SK-N-SH (cell line): ENCODE data around the gene PANK4. TPM values are rescaled to one million over a fixed set of nuclear protein-coding genes. Genes with fewer than 3 reads are reported as not detected.

ENCODE experiments used
- CTCF ChIA-PET: fragments of 300-600, 350-600 bp; formaldehyde crosslinking; extraction: SDS; loops from one replicate; lab custom pipeline; 2021; lab: Yijun Ruan, JAX
- POLR2A ChIA-PET: fragments of 350-600 bp; sonication (Branson Sonifier 250); formaldehyde crosslinking; extraction: SDS; loops from one replicate; lab custom pipeline; 2020; ENCODE audit warnings: antibody characterized with exemption, inconsistent platforms; lab: Yijun Ruan, JAX
- DNase-seq: peaks from one replicate; pipeline ENCODE4 v3.0.0; 2012
- H2AFZ ChIP-seq: fragments of 200-600 bp; sonication (generic); 2 replicates; pipeline ENCODE4 v1.8.1; 2016; ENCODE audit warnings: antibody characterized with exemption, mild to moderate bottlenecking, low read depth
- H3F3A ChIP-seq: fragments of 200-600 bp; sonication (generic); replicated peaks from 2 replicates; pipeline ENCODE3; 2016; ENCODE audit warnings: antibody characterized with exemption, mild to moderate bottlenecking; ENCODE audit not compliant: insufficient read depth
- H3K27ac ChIP-seq, 2 experiments: fragments of 200-500 bp in 1 of 2; fragments of 200-600 bp in 1 of 2; sonication (Bioruptor generic) in 1 of 2; sonication (generic), shearing (Covaris generic) in 1 of 2; 2 replicates each; pipeline versions ENCODE4 v1.5.1 to v1.6.1; 2014 to 2016; ENCODE audit warnings: low read depth in 2 of 2, inconsistent platforms in 1 of 2, low read length in 1 of 2, mild to moderate bottlenecking in 1 of 2, mixed read lengths in 1 of 2
- H3K27me3 ChIP-seq: fragments of 200-600 bp; sonication (generic), shearing (Covaris generic); 2 replicates; pipeline ENCODE4 v1.6.1; 2016; ENCODE audit warnings: mixed run types; ENCODE audit not compliant: insufficient read depth
- H3K36me3 ChIP-seq, 2 experiments: fragments of 200-500 bp in 1 of 2; fragments of 200-600 bp in 1 of 2; sonication (Bioruptor generic) in 1 of 2; sonication (generic) in 1 of 2; replicated peaks in 1 of 2; 2 replicates each; pipeline versions ENCODE3 to v1.5.1; 2014 to 2016; ENCODE audit warnings: low read length in 1 of 2, mild to moderate bottlenecking in 1 of 2; ENCODE audit not compliant: insufficient read depth in 2 of 2, control insufficient read depth in 1 of 2
- H3K4me1 ChIP-seq, 2 experiments: fragments of 200-500 bp in 1 of 2; fragments of 200-600 bp in 1 of 2; sonication (Bioruptor generic) in 1 of 2; sonication (generic), shearing (Covaris generic) in 1 of 2; 2 replicates each; pipeline versions ENCODE4 v1.5.1 to v1.6.1; 2014 to 2016; ENCODE audit warnings: low read depth in 1 of 2, low read length in 1 of 2, mixed run types in 1 of 2; ENCODE audit not compliant: insufficient read depth in 2 of 2, control insufficient read depth in 1 of 2
- H3K4me2 ChIP-seq: fragments of 200-600 bp; sonication (generic), shearing (Covaris generic); 2 replicates; pipeline ENCODE4 v1.6.1; 2017; ENCODE audit warnings: mixed run types
- H3K4me3 ChIP-seq, 2 experiments: fragments of 200-500 bp in 1 of 2; fragments of 200-600 bp in 1 of 2; sonication (Bioruptor generic) in 1 of 2; sonication (generic), shearing (Covaris generic) in 1 of 2; 2 replicates each; pipeline versions ENCODE4 v1.5.1 to v1.8.1; 2014 to 2016; ENCODE audit warnings: low read depth in 2 of 2, inconsistent platforms in 1 of 2, low read length in 1 of 2, mild to moderate bottlenecking in 1 of 2, mixed read lengths in 1 of 2, moderate library complexity in 1 of 2
- H3K79me2 ChIP-seq: fragments of 200-600 bp; sonication (generic); 2 replicates; pipeline ENCODE4 v1.8.1; 2017; ENCODE audit warnings: mild to moderate bottlenecking; ENCODE audit not compliant: insufficient read depth
- H3K9ac ChIP-seq: fragments of 200-600 bp; sonication (generic); 2 replicates; pipeline ENCODE4 v1.6.1; 2017; ENCODE audit warnings: mixed run types
- H3K9me2 ChIP-seq: fragments of 200-600 bp; sonication (generic); 2 replicates; pipeline ENCODE4 v1.6.1; 2017; ENCODE audit warnings: mixed run types
- H3K9me3 ChIP-seq: fragments of 200-600 bp; sonication (generic); 2 replicates; pipeline ENCODE4 v1.6.1; 2017; ENCODE audit warnings: mixed run types, mild to moderate bottlenecking, moderate library complexity
- H4K20me1 ChIP-seq: fragments of 200-600 bp; sonication (generic); 2 replicates; pipeline ENCODE4 v1.6.1; 2017; ENCODE audit warnings: mild to moderate bottlenecking, mixed run types; ENCODE audit not compliant: insufficient read depth
- CHD2 ChIP-seq: fragments of 150-350 bp; IDR thresholded peaks from 2 replicates; pipeline ENCODE4 v1.6.1; 2018; ENCODE audit warnings: low read length; ENCODE audit not compliant: partially characterized antibody
- EZH2phosphoT487 ChIP-seq: fragments of 200-600 bp; sonication (generic); IDR thresholded peaks from 2 replicates; pipeline ENCODE4 v1.6.1; 2017; ENCODE audit warnings: low read depth, mixed run types, mild to moderate bottlenecking, antibody characterized with exemption, moderate library complexity, borderline replicate concordance
- GABPA ChIP-seq: IDR thresholded peaks from 2 replicates; pipeline ENCODE4 v1.4.0; 2012; ENCODE audit warnings: low read depth, mild to moderate bottlenecking
- NFIC ChIP-seq: IDR thresholded peaks from 2 replicates; pipeline ENCODE4 v1.4.0; 2012; ENCODE audit warnings: borderline replicate concordance
- RCOR1 ChIP-seq: fragments of 150-350 bp; IDR thresholded peaks from 2 replicates; pipeline ENCODE4 v1.6.1; 2017; ENCODE audit warnings: antibody characterized with exemption, low read length
- RXRA ChIP-seq: IDR thresholded peaks from 2 replicates; pipeline ENCODE4 v1.4.0; 2012; ENCODE audit warnings: low read depth, mild to moderate bottlenecking, borderline replicate concordance
- YY1 ChIP-seq: IDR thresholded peaks from 2 replicates; pipeline ENCODE4 v1.4.0; 2012; ENCODE audit warnings: low read depth, mild to moderate bottlenecking
- WGBS: methylation state at CpG from one replicate; pipeline ENCODE4 v1.1.6; 2017; ENCODE audit warnings: low lambda C conversion rate; 5-methylcytosine and 5-hydroxymethylcytosine counted together
- polyA plus RNA-seq, 3 experiments: library from polyadenylated mRNA; depleted of rRNA; stranded (reverse); fragments of >200 nt; gene quantifications; 2 replicates each; pipeline ENCODE4 v1.2.3, GENCODE V29; 2012
- TF ChIP-seq, protein P1 (sequence below): IDR thresholded peaks from 2 replicates; pipeline ENCODE4; 2012
- TF ChIP-seq, protein P2 (sequence below): fragments of 200-600 bp; sonication (generic); IDR thresholded peaks from 2 replicates; pipeline ENCODE4 v1.6.1; 2017; ENCODE audit warnings: antibody characterized with exemption, mild to moderate bottlenecking, moderate library complexity
- TF ChIP-seq, protein P3 (sequence below): fragments of 150-350 bp; IDR thresholded peaks from 2 replicates; pipeline ENCODE4 v1.6.1; 2017; ENCODE audit warnings: antibody characterized with exemption, low read length, low read depth, borderline replicate concordance

Gene PANK4
- polyA plus RNA-seq, 1 of the 3 experiments (the other 2 are of a cell fraction) = 16.6 TPM

DNA sequence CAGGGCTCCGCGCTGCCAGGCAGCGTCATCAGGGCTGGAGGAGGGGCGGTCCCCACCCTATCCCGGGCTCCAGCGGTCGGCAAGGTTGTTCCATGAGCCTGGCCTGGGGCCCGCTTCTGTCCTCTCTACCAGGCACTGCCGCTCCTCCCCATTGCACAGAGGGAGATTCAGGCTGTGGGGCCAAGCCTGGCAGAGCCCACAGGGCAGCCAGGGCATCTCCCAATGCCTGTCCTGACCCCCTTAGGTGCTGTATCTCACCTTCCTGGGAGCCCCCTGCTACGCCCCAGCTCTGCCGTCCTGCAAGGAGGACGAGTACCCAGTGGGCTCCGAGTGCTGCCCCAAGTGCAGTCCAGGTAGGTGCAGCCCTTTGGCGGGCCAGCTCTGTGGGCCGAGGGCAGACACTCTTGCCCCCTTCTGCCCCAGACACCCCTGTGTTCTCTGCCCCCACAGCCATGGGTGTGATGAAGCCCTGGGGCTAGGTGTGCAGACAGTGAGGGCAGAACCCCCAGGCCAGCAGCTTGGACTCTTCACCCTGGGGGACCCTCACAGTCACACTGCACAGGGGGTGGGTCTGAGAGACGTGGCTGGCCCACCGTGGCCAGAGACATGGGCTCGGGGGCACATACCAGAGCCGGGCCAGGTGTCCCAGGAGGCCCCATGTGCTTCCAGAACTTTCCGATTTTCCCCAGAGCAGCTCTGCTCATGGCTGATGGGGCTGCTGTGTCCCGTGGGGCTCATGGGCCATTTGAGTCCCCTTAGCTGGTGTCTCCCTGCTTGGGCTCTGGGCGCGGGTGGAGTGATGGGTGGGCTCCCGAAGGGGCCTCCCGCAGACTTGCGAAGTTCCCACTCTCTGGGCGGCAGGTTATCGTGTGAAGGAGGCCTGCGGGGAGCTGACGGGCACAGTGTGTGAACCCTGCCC lies 31.3 kb upstream of the PANK4 start:
- POLR2A ChIA-PET = interaction anchor here (1.4 kb wide), 1 partner anchor 28 kb away, joined by 4 read pairs; no protein-coding TSS in a partner anchor
- WGBS = 46% methylated on average over 8 of the region's 30 CpGs
- no peaks in the 10 kb centered on the region for H3K9me3 ChIP-seq
- peak; percentile 31 for DNase-seq
- no peaks in the 10 kb centered on the region for H3K36me3 ChIP-seq
- no peaks in the 10 kb centered on the region for H3K79me2 ChIP-seq
- no peak overlapping the region for H3K9ac ChIP-seq
- no peaks in the 10 kb centered on the region for H3K9me2 ChIP-seq
- peaks cover 0 to 4% of the 10 kb centered on the region in 2 experiments; a peak in 1 of 4 replicates for H3K4me1 ChIP-seq
- TF ChIP-seq NFIC (no peak), RCOR1 (no peak), YY1 (no peak), CHD2 (no peak), EZH2phosphoT487 (no peak), RXRA (no peak), GABPA (no peak)
- TF ChIP-seq, protein P1, sequence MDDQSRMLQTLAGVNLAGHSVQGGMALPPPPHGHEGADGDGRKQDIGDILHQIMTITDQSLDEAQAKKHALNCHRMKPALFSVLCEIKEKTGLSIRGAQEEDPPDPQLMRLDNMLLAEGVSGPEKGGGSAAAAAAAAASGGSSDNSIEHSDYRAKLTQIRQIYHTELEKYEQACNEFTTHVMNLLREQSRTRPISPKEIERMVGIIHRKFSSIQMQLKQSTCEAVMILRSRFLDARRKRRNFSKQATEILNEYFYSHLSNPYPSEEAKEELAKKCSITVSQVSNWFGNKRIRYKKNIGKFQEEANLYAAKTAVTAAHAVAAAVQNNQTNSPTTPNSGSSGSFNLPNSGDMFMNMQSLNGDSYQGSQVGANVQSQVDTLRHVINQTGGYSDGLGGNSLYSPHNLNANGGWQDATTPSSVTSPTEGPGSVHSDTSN = no peak
- TF ChIP-seq, protein P2, sequence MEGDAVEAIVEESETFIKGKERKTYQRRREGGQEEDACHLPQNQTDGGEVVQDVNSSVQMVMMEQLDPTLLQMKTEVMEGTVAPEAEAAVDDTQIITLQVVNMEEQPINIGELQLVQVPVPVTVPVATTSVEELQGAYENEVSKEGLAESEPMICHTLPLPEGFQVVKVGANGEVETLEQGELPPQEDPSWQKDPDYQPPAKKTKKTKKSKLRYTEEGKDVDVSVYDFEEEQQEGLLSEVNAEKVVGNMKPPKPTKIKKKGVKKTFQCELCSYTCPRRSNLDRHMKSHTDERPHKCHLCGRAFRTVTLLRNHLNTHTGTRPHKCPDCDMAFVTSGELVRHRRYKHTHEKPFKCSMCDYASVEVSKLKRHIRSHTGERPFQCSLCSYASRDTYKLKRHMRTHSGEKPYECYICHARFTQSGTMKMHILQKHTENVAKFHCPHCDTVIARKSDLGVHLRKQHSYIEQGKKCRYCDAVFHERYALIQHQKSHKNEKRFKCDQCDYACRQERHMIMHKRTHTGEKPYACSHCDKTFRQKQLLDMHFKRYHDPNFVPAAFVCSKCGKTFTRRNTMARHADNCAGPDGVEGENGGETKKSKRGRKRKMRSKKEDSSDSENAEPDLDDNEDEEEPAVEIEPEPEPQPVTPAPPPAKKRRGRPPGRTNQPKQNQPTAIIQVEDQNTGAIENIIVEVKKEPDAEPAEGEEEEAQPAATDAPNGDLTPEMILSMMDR = no peak
- TF ChIP-seq, protein P3, sequence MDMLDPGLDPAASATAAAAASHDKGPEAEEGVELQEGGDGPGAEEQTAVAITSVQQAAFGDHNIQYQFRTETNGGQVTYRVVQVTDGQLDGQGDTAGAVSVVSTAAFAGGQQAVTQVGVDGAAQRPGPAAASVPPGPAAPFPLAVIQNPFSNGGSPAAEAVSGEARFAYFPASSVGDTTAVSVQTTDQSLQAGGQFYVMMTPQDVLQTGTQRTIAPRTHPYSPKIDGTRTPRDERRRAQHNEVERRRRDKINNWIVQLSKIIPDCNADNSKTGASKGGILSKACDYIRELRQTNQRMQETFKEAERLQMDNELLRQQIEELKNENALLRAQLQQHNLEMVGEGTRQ = no peak
- TF ChIP-seq, all 33 proteins: peak for 0
- CTCF ChIA-PET = interaction anchor here (0.6 to 3.3 kb wide), 5 partner anchors 10 to 229 kb away, joined by 3 to 16 read pairs (median 3); no protein-coding TSS in a partner anchor
- no peak overlapping the region for H3K4me3 ChIP-seq
- no peak overlapping the region for H2AFZ ChIP-seq
- no peaks in the 10 kb centered on the region for H4K20me1 ChIP-seq
- no peak overlapping the region for H3K4me2 ChIP-seq
- H3K27ac ChIP-seq = no peak overlapping the region
- H3K27me3 ChIP-seq = no peaks in the 10 kb centered on the region
- H3F3A ChIP-seq = no peaks in the 10 kb centered on the region
